Ishikawa (cell line): ENCODE data around the gene FAM193B.

Source experiments
- CREB1 ChIP-seq: IDR thresholded peaks from 2 replicates; pipeline ENCODE4 v1.6.1; 2012; ENCODE audit warnings: low read depth
- EGR1 ChIP-seq: IDR thresholded peaks from 2 replicates; pipeline ENCODE4 v1.6.1; 2012
- EP300 ChIP-seq: IDR thresholded peaks from 2 replicates; pipeline ENCODE4 v1.6.1; 2012; ENCODE audit warnings: borderline replicate concordance
- MAX ChIP-seq: IDR thresholded peaks from 2 replicates; pipeline ENCODE4 v1.6.1; 2012
- NFIC ChIP-seq: IDR thresholded peaks from 2 replicates; pipeline ENCODE4 v1.6.1; 2012
- RAD21 ChIP-seq: IDR thresholded peaks from 2 replicates; pipeline ENCODE4 v1.6.1; 2012; ENCODE audit warnings: low read depth
- REST ChIP-seq: IDR thresholded peaks from 2 replicates; pipeline ENCODE4 v1.6.1; 2012; ENCODE audit warnings: low read depth, mild to moderate bottlenecking
- TAF1 ChIP-seq: IDR thresholded peaks from 2 replicates; pipeline ENCODE4 v1.6.1; 2012; ENCODE audit warnings: low read depth, mild to moderate bottlenecking
- TCF12 ChIP-seq: IDR thresholded peaks from 2 replicates; pipeline ENCODE4 v1.6.1; 2012; ENCODE audit warnings: low read depth
- USF1 ChIP-seq: IDR thresholded peaks from 2 replicates; pipeline ENCODE4 v1.6.1; 2012
- YY1 ChIP-seq: IDR thresholded peaks from 2 replicates; pipeline ENCODE4 v1.6.1; 2012; ENCODE audit warnings: low read depth
- ZBTB7A ChIP-seq: IDR thresholded peaks from 2 replicates; pipeline ENCODE4 v1.6.1; 2012; ENCODE audit warnings: low read depth

GRCh38 chr5:177531209-177531940 is 23.0 kb downstream of the FAM193B start:
- TF ChIP-seq MAX (no peak), YY1 (no peak), NFIC (no peak), USF1 (no peak), CREB1 (no peak), TCF12 (no peak), TAF1 (no peak), RAD21 (no peak), ZBTB7A (no peak), EP300 (no peak), REST (no peak), EGR1 (no peak)
